Keratinocyte (primary cell): ENCODE measurements around the gene NUDT3. TPM values are rescaled to one million over a fixed set of nuclear protein-coding genes. Genes with fewer than 3 reads are reported as not detected.
A peak's percentile ranks its signal among the peaks of the same experiment; 100 is the strongest.

Source experiments
- DNase-seq: peaks from one replicate; pipeline ENCODE4 v3.0.0-alpha.2; 2011; ENCODE audit warnings: low read depth, missing footprints, low spot score
- FAIRE-seq: peaks from 2 replicates; lab custom pipeline; 2011; peaks lifted over from hg19 to GRCh38; lab: Jason Lieb, UNC
- H2AFZ ChIP-seq: 2 replicates; pipeline ENCODE4 v1.6.0; 2012; ENCODE audit warnings: low read length, control low read depth, inconsistent platforms; ENCODE audit not compliant: control insufficient read depth
- H3K27ac ChIP-seq: 2 replicates; pipeline ENCODE4 v1.5.1; 2011; ENCODE audit warnings: low read length; ENCODE audit not compliant: control insufficient read depth, insufficient read depth
- H3K27me3 ChIP-seq: 3 replicates; pipeline ENCODE4 v1.6.0; 2011; ENCODE audit warnings: low read length; ENCODE audit not compliant: control insufficient read depth, insufficient read depth; ENCODE audit errors: extremely low read depth
- H3K36me3 ChIP-seq, 2 experiments: 2 replicates in 1 of 2; 3 replicates in 1 of 2; pipeline ENCODE4 v1.5.1; 2011; ENCODE audit warnings: low read length in 2 of 2, mild to moderate bottlenecking in 1 of 2; ENCODE audit not compliant: control insufficient read depth in 2 of 2, insufficient read depth in 2 of 2; ENCODE audit errors: extremely low read depth in 1 of 2
- H3K4me1 ChIP-seq: 3 replicates; pipeline ENCODE4 v1.5.1; 2011; ENCODE audit warnings: low read length; ENCODE audit not compliant: control insufficient read depth, insufficient read depth; ENCODE audit errors: extremely low read depth
- H3K4me2 ChIP-seq: 3 replicates; pipeline ENCODE4 v1.6.0; 2011; ENCODE audit warnings: low read depth, low read length; ENCODE audit not compliant: control insufficient read depth, insufficient read depth; ENCODE audit errors: extremely low read depth
- H3K4me3 ChIP-seq, 3 experiments: fragments of 200-600 bp in 1 of 3; sonication (generic) in 1 of 3; 2 replicates in 2 of 3; 3 replicates in 1 of 3; pipeline ENCODE4 v1.5.1; 2011 to 2016; ENCODE audit warnings: low read length in 3 of 3, mild to moderate bottlenecking in 3 of 3, control low read depth in 2 of 3, inconsistent platforms in 1 of 3, low read depth in 1 of 3, mixed read lengths in 1 of 3, mixed run types in 1 of 3, moderate library complexity in 1 of 3; ENCODE audit not compliant: control insufficient read depth in 2 of 3, insufficient read depth in 2 of 3; ENCODE audit errors: extremely low read depth in 1 of 3
- H3K79me2 ChIP-seq: 2 replicates; pipeline ENCODE4 v1.6.0; 2012; ENCODE audit warnings: low read length; ENCODE audit not compliant: control insufficient read depth, insufficient read depth
- H3K9ac ChIP-seq: 3 replicates; pipeline ENCODE4 v1.6.0; 2011; ENCODE audit warnings: low read length; ENCODE audit not compliant: control insufficient read depth, insufficient read depth; ENCODE audit errors: extremely low read depth
- H3K9me1 ChIP-seq: 3 replicates; pipeline ENCODE4 v1.6.0; 2011; ENCODE audit warnings: low read length; ENCODE audit not compliant: control insufficient read depth, insufficient read depth; ENCODE audit errors: extremely low read depth
- H3K9me3 ChIP-seq: 2 replicates; pipeline ENCODE4 v1.5.1; 2012; ENCODE audit warnings: low read depth, low read length; ENCODE audit not compliant: control insufficient read depth
- H4K20me1 ChIP-seq: 3 replicates; pipeline ENCODE4 v1.6.0; 2011; ENCODE audit warnings: low read length; ENCODE audit not compliant: control insufficient read depth, insufficient read depth; ENCODE audit errors: extremely low read depth
- CTCF ChIP-seq, 3 experiments: IDR thresholded peaks in 1 of 3; conservative IDR thresholded peaks in 1 of 3; optimal IDR thresholded peaks in 1 of 3; 2 replicates in 2 of 3; 3 replicates in 1 of 3; pipeline versions ENCODE3 to v1.5.1; 2011; ENCODE audit warnings: low read length in 3 of 3, mild to moderate bottlenecking in 3 of 3, moderate library complexity in 2 of 3, control low read depth in 1 of 3, inconsistent platforms in 1 of 3; ENCODE audit not compliant: insufficient read depth in 2 of 3; ENCODE audit errors: extremely low read depth in 1 of 3
- EZH2 ChIP-seq: IDR thresholded peaks from one replicate; pipeline ENCODE4 v1.6.1; 2012; ENCODE audit warnings: inconsistent platforms, mild to moderate bottlenecking, low read length, moderate library complexity
- dilution Hi-C: fragments of 300-500 bp; cut with MboI; formaldehyde crosslinking; loops from one replicate; pipeline ENCODE4 v1.7.0; 2020; ENCODE audit warnings: low sequenced_read_pairs; ENCODE audit not compliant: extremely low pct_ligation_motif_present
- polyA plus RNA-seq, 5 experiments: library from polyadenylated mRNA; depleted of rRNA in 3 of 5; stranded (reverse) in 3 of 5; stranded (forward) in 1 of 5; unstranded in 1 of 5; fragments of >200 nt; gene quantifications; 1 replicate in 1 of 5; 2 replicates in 3 of 5; 3 replicates in 1 of 5; pipeline versions ENCODE4 v1.2.1 to v1.2.3, GENCODE V29; 2011 to 2012; ENCODE audit warnings: missing spikeins in 2 of 5, low read depth in 1 of 5, low replicate concordance in 1 of 5

NUDT3 gene
- polyA plus RNA-seq, 1 donor (not counting 4 experiments of a cell fraction or from before 2014, with no cell fraction given) = 16.5 TPM

- TF ChIP-seq CTCF (optimal IDR thresholded peaks at IDR 0.05 in 1 of 3, IDR thresholded peaks at IDR 0.05 in 1 of 3, conservative IDR thresholded peaks at IDR 0.05 in 1 of 3; ENCODE audit: extremely low read depth in 1 of 3, insufficient read depth in 2 of 3, low read length in 3 of 3) = no peak
- no peak for TF ChIP-seq EZH2
- Histone ChIP-seq H3K9me1 (no peaks in the 10 kb centered on the region), H3K27ac (peak overlapping the region; percentile 81), H4K20me1 (peaks cover 14% of the 10 kb centered on the region), H3K4me2 (peak overlapping the region; percentile 98), H3K79me2 (peaks cover 3% of the 10 kb centered on the region), H3K4me3 (peak overlapping the region; percentile 72 to 95 (median 84)), H3K9me3 (no peaks in the 10 kb centered on the region), H3K9ac (peak overlapping the region; percentile 85), H2AFZ (peak overlapping the region; percentile 39), H3K27me3 (no peaks in the 10 kb centered on the region), H3K4me1 (peaks cover 49% of the 10 kb centered on the region), H3K36me3 (peaks cover under 1 to 7% of the 10 kb centered on the region in 2 experiments)
- dilution Hi-C loops = no loop called here
- DNase-seq = no peak
- FAIRE-seq = no peak
These were observed 144.2 kb downstream of the NUDT3 start for GRCh38 chr6:34248198-34248726.

GRCh38 chr6:34247481-34248197 is 144.8 kb downstream of the NUDT3 start:
- no peak overlapping the region for H2AFZ ChIP-seq
- peak overlapping the region; percentile 98 for H3K4me2 ChIP-seq
- H3K27ac ChIP-seq = peak overlapping the region; percentile 81
- TF ChIP-seq CTCF (optimal IDR thresholded peaks at IDR 0.05 in 1 of 3, IDR thresholded peaks at IDR 0.05 in 1 of 3, conservative IDR thresholded peaks at IDR 0.05 in 1 of 3; ENCODE audit: extremely low read depth in 1 of 3, insufficient read depth in 2 of 3, low read length in 3 of 3) (no peak), EZH2 (no peak)
- peaks cover 55% of the 10 kb centered on the region for H3K4me1 ChIP-seq
- H4K20me1 ChIP-seq = peaks cover 14% of the 10 kb centered on the region
- FAIRE-seq (no peak), DNase-seq (no peak)
- H3K27me3 ChIP-seq = no peaks in the 10 kb centered on the region
- dilution Hi-C loops = no loop called here
- peak overlapping the region; percentile 72 to 95 (median 84) for H3K4me3 ChIP-seq
- no peaks in the 10 kb centered on the region for H3K9me3 ChIP-seq
- peaks cover 7 to 9% of the 10 kb centered on the region in 2 experiments for H3K36me3 ChIP-seq
- H3K9me1 ChIP-seq = peaks cover 3% of the 10 kb centered on the region
- peak overlapping the region; percentile 85 for H3K9ac ChIP-seq
- peaks cover 3% of the 10 kb centered on the region for H3K79me2 ChIP-seq
